Loucy (cell line): ENCODE data around the gene VAV3.
"Not testable (repeated sequence)": the region's sequence is repeated elsewhere in the genome, so short reads cannot be mapped to it uniquely, and the experiment has no call there.

Experiments
- EZH2phosphoT487 ChIP-seq: fragments of 200-600 bp; IDR thresholded peaks from 2 replicates; pipeline ENCODE4 v1.6.1; 2018; ENCODE audit warnings: antibody characterized with exemption, mild to moderate bottlenecking, moderate library complexity, borderline replicate concordance
- TF ChIP-seq, protein P1 (sequence below): fragments of 200-600 bp; sonication (generic); conservative IDR thresholded peaks from 2 replicates; pipeline ENCODE4 v1.5.1; 2014; ENCODE audit warnings: mild to moderate bottlenecking, antibody characterized with exemption, low read length

DNA sequence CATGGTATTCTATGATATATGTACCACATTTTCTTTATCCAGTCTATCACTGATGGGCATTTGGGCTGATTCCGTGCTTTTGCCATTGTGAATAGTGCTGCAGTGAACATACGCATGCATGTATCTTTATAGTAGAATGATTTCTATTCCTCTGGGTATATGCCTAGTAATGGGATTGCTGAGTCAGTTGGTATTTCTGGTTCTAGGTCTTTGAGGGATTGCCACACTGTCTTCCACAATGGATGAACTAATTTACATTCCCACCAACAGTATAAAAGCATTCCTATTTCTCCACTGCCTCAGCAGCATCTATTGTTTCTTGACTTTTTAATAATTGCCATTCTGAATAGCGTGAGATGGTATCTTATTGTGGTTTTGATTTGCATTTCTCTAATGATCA, 264.3 kb downstream of the VAV3 start:
- TF ChIP-seq, protein P1, sequence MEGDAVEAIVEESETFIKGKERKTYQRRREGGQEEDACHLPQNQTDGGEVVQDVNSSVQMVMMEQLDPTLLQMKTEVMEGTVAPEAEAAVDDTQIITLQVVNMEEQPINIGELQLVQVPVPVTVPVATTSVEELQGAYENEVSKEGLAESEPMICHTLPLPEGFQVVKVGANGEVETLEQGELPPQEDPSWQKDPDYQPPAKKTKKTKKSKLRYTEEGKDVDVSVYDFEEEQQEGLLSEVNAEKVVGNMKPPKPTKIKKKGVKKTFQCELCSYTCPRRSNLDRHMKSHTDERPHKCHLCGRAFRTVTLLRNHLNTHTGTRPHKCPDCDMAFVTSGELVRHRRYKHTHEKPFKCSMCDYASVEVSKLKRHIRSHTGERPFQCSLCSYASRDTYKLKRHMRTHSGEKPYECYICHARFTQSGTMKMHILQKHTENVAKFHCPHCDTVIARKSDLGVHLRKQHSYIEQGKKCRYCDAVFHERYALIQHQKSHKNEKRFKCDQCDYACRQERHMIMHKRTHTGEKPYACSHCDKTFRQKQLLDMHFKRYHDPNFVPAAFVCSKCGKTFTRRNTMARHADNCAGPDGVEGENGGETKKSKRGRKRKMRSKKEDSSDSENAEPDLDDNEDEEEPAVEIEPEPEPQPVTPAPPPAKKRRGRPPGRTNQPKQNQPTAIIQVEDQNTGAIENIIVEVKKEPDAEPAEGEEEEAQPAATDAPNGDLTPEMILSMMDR, result not testable (repeated sequence)
- TF ChIP-seq EZH2phosphoT487, result not testable (repeated sequence)
